ENCODE data around the gene CISTR. TPM values are rescaled to one million over a fixed set of nuclear protein-coding genes. Genes with fewer than 3 reads are reported as not detected.

CISTR gene
- total RNA-seq, 2 donors from 2014 or later: not detected

DNA sequence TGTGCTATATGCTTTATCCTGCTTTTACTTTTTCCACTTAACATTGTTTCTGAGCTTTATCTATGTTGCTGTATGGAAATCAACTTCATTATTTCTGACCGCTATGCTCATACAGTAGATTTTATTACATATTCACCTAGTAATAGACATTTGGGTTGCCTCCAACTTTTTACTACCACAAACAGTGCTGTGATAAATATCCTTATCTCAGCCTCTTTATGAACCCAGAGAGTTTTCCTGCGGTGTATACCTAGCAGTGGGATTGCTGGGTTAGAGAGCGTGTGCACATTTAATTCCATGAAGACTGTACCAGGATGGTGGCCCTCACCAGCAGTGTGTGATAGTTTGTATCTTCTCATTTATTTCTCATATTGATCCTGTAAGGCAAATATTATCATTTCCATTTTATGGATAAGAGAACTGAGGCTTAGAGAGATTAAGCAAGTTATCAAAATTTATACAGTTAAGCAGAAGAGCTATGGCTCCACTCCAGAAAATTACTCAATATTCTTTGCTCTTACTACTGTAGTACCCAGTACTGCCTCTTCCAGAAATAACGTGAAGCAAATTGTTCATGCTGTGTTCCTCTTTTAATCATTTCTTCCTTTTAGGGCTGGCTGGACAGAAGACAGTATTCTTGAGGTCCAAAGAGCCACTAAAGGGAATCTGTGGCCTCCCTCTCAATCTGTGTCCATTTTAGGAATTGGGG lies 26.3 kb upstream of the CISTR start:
- H3K9me3 ChIP-seq (ENCODE audit: control insufficient read depth, low read length): no peaks in the 10 kb centered on the region
- no peak overlapping the region for H3K4me3 Mint-ChIP-seq
- no peak overlapping the region for H3K9ac ChIP-seq (ENCODE audit: extremely low read depth, low read length, poor library complexity, severe bottlenecking)
- H3K36me3 Mint-ChIP-seq (ENCODE audit: low read depth): no peaks in the 10 kb centered on the region
- H3K9me3 Mint-ChIP-seq: no peaks in the 10 kb centered on the region
- H3K27ac ChIP-seq (ENCODE audit: low read depth, low read length): no peak overlapping the region
- H3K27ac Mint-ChIP-seq: no peak overlapping the region
- no peaks in the 10 kb centered on the region for H3K36me3 ChIP-seq (ENCODE audit: control insufficient read depth, insufficient read depth, low read length)
- H3K4me3 ChIP-seq (ENCODE audit: low read length): no peak overlapping the region
- 96 to 100% methylated on average over 2 to 4 of the region's 4 CpGs for WGBS, 2 experiments (ENCODE audit: insufficient coverage in 1 of 2, insufficient read length in 1 of 2)
- TF ChIP-seq, protein P1, sequence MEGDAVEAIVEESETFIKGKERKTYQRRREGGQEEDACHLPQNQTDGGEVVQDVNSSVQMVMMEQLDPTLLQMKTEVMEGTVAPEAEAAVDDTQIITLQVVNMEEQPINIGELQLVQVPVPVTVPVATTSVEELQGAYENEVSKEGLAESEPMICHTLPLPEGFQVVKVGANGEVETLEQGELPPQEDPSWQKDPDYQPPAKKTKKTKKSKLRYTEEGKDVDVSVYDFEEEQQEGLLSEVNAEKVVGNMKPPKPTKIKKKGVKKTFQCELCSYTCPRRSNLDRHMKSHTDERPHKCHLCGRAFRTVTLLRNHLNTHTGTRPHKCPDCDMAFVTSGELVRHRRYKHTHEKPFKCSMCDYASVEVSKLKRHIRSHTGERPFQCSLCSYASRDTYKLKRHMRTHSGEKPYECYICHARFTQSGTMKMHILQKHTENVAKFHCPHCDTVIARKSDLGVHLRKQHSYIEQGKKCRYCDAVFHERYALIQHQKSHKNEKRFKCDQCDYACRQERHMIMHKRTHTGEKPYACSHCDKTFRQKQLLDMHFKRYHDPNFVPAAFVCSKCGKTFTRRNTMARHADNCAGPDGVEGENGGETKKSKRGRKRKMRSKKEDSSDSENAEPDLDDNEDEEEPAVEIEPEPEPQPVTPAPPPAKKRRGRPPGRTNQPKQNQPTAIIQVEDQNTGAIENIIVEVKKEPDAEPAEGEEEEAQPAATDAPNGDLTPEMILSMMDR (conservative IDR thresholded peaks at IDR 0.05): no peak
- peaks cover 78% of the 10 kb centered on the region for H3K27me3 ChIP-seq (ENCODE audit: control insufficient read depth, insufficient read depth, low read length, poor library complexity, severe bottlenecking)
- H3K27me3 Mint-ChIP-seq (ENCODE audit: insufficient read depth): peaks cover 43% of the 10 kb centered on the region
- no peaks in the 10 kb centered on the region for H3K4me1 ChIP-seq (ENCODE audit: control insufficient read depth, insufficient read depth, low read length)
- H3K4me1 Mint-ChIP-seq: peaks cover 2% of the 10 kb centered on the region
- DNase-seq: no peak

DNA sequence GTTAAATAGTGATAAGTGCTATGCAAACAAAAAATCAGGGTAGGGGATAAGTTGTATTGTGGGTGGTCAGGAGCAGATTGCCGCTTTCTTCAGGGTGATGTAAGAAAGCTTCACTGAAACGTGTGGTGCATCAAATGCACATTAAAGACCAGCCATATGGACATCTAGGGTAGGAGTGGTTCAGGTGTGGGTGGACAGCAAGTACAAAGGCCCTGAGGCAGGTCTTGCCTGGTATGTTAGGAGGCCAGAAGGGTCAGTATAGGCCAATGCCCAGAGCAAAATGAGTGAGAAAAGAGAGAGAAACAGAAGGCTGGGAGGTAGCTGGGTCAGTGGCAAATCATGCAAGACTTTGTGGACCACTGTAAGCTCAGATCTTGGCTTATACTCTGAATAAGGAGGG lies 25.6 kb upstream of the CISTR start:
- Mint-ChIP-seq H3K27ac (no peak overlapping the region), H3K27me3 (ENCODE audit: insufficient read depth) (peaks cover 36% of the 10 kb centered on the region)
- 79 to 100% methylated on average over 2 of the region's 2 CpGs for WGBS, 2 experiments (ENCODE audit: insufficient coverage in 1 of 2, insufficient read length in 1 of 2)

GRCh38 chr12:53776872-53777271 lies 25.1 kb upstream of the CISTR start:
- DNase-seq: no peak
- Histone ChIP-seq H3K27ac (ENCODE audit: low read depth, low read length) (no peak overlapping the region), H3K36me3 (ENCODE audit: control insufficient read depth, insufficient read depth, low read length) (no peaks in the 10 kb centered on the region), H3K4me1 (ENCODE audit: control insufficient read depth, insufficient read depth, low read length) (no peaks in the 10 kb centered on the region), H3K9ac (ENCODE audit: extremely low read depth, low read length, poor library complexity, severe bottlenecking) (no peak overlapping the region), H3K9me3 (ENCODE audit: control insufficient read depth, low read length) (no peaks in the 10 kb centered on the region), H3K4me3 (ENCODE audit: low read length) (no peak overlapping the region), H3K27me3 (ENCODE audit: control insufficient read depth, insufficient read depth, low read length, poor library complexity, severe bottlenecking) (peaks cover 78% of the 10 kb centered on the region)
- no peak overlapping the region for H3K27ac Mint-ChIP-seq
- 100% methylated on average over 1 of the region's 1 CpG; no CpG with 5 or more reads in 1 of the 2 experiments for WGBS, 2 experiments (ENCODE audit: insufficient coverage in 1 of 2, insufficient read length in 1 of 2)
- no peaks in the 10 kb centered on the region for H3K36me3 Mint-ChIP-seq (ENCODE audit: low read depth)
- H3K4me1 Mint-ChIP-seq: peaks cover 2% of the 10 kb centered on the region
- H3K27me3 Mint-ChIP-seq (ENCODE audit: insufficient read depth): peaks cover 40% of the 10 kb centered on the region
- TF ChIP-seq, protein P1 (conservative IDR thresholded peaks at IDR 0.05): no peak
- no peaks in the 10 kb centered on the region for H3K9me3 Mint-ChIP-seq
- no peak overlapping the region for H3K4me3 Mint-ChIP-seq

More for the DNA sequence above, 25.6 kb upstream of the CISTR start:
- no peak overlapping the region for H3K9ac ChIP-seq (ENCODE audit: extremely low read depth, low read length, poor library complexity, severe bottlenecking)
- H3K36me3 Mint-ChIP-seq (ENCODE audit: low read depth): no peaks in the 10 kb centered on the region
- no peaks in the 10 kb centered on the region for H3K36me3 ChIP-seq (ENCODE audit: control insufficient read depth, insufficient read depth, low read length)
- TF ChIP-seq, protein P1 (conservative IDR thresholded peaks at IDR 0.05): no peak
- no peaks in the 10 kb centered on the region for H3K9me3 Mint-ChIP-seq
- H3K27ac ChIP-seq (ENCODE audit: low read depth, low read length): no peak overlapping the region
- H3K4me3 Mint-ChIP-seq: no peak overlapping the region
- peaks cover 2% of the 10 kb centered on the region for H3K4me1 Mint-ChIP-seq
- H3K9me3 ChIP-seq (ENCODE audit: control insufficient read depth, low read length): no peaks in the 10 kb centered on the region
- H3K4me1 ChIP-seq (ENCODE audit: control insufficient read depth, insufficient read depth, low read length): no peaks in the 10 kb centered on the region
- DNase-seq: no peak
- no peak overlapping the region for H3K4me3 ChIP-seq (ENCODE audit: low read length)
- peaks cover 78% of the 10 kb centered on the region for H3K27me3 ChIP-seq (ENCODE audit: control insufficient read depth, insufficient read depth, low read length, poor library complexity, severe bottlenecking)
